A549 (cell line): Measurements from ENCODE around the gene PRRG3. TPM values are rescaled to one million over a fixed set of nuclear protein-coding genes. Genes with fewer than 3 reads are reported as not detected.

Experiments
- ATAC-seq, 2 experiments: fragments of 200-7000 bp in 1 of 2; fragments of >200 bp in 1 of 2; cut with Nextera tagmentation in 1 of 2; cut with Tn5 transposase in 1 of 2; 3 replicates each; pipeline versions ENCODE4 v1.8.0 to v1.9.1; 2018 to 2020; ENCODE audit warnings: mild to moderate bottlenecking in 1 of 2, moderate library complexity in 1 of 2
- CTCF ChIA-PET: fragments of 300-600 bp; sonication (Branson Sonifier 250); formaldehyde crosslinking; extraction: SDS; loops from one replicate; lab custom pipeline; 2021; ENCODE audit warnings: antibody characterized with exemption, inconsistent platforms; lab: Yijun Ruan, JAX
- POLR2A ChIA-PET: fragments of 350-600 bp; formaldehyde crosslinking; extraction: SDS; loops from one replicate; lab custom pipeline; 2021; ENCODE audit warnings: antibody characterized with exemption, inconsistent platforms; lab: Yijun Ruan, JAX
- DNase-seq, 2 experiments: peaks; one replicate each; pipeline versions ENCODE4 v3.0.0 to v3.0.0-alpha.2; 2011 to 2016; ENCODE audit warnings: low read depth in 1 of 2, low spot score in 1 of 2
- FAIRE-seq: peaks from 2 replicates; lab custom pipeline; 2011; peaks lifted over from hg19 to GRCh38; lab: Jason Lieb, UNC
- H3K27ac ChIP-seq, 2 experiments: fragments of >200 bp; sonication (Bioruptor Twin); formaldehyde crosslinking; 3 replicates each; pipeline ENCODE4 v1.5.1; 2016 to 2017
- H3K4me1 ChIP-seq: fragments of >200 bp; sonication (Bioruptor Twin); formaldehyde crosslinking; 3 replicates; pipeline ENCODE4 v1.6.1; 2016
- H3K4me2 ChIP-seq: fragments of >200 bp; sonication (Bioruptor Twin); formaldehyde crosslinking; 3 replicates; pipeline ENCODE4 v1.6.1; 2016
- H3K4me3 ChIP-seq: fragments of >200 bp; sonication (Bioruptor Twin); formaldehyde crosslinking; 3 replicates; pipeline ENCODE4 v1.5.1; 2016
- H3K9me3 ChIP-seq: fragments of >200 bp; sonication (Bioruptor Twin); formaldehyde crosslinking; 3 replicates; pipeline ENCODE4 v1.6.1; 2016
- BCL3 ChIP-seq: fragments of >200 bp; sonication (Bioruptor Twin); formaldehyde crosslinking; IDR thresholded peaks from 3 replicates; pipeline ENCODE4 v1.6.1; 2016
- BHLHE40 ChIP-seq: IDR thresholded peaks from 2 replicates; pipeline ENCODE4 v1.6.1; 2012; ENCODE audit warnings: low read depth, low read length, inconsistent platforms
- E2F6 ChIP-seq: IDR thresholded peaks from 2 replicates; pipeline ENCODE4 v1.6.1; 2012; ENCODE audit warnings: low read depth, borderline replicate concordance
- ELK1 ChIP-seq: fragments of 150-350 bp; IDR thresholded peaks from 2 replicates; pipeline ENCODE4 v1.6.1; 2014; ENCODE audit warnings: low read depth, mild to moderate bottlenecking, low read length
- FOSB ChIP-seq: fragments of 250-450 bp; sonication (Bioruptor Pico); IDR thresholded peaks from 2 replicates; pipeline ENCODE4 v1.5.0; 2020; ENCODE audit warnings: mild to moderate bottlenecking, moderate library complexity
- FOSL2 ChIP-seq, 2 experiments: fragments of 450-650 bp in 1 of 2; fragments of >200 bp in 1 of 2; sonication (Bioruptor Twin) in 1 of 2; formaldehyde crosslinking; IDR thresholded peaks; 2 replicates each; pipeline versions ENCODE4 v1.5.0 to v1.6.1; 2016 to 2020; ENCODE audit warnings: mild to moderate bottlenecking in 1 of 2, moderate library complexity in 1 of 2
- JUNB ChIP-seq: fragments of >200 bp; sonication (Bioruptor Twin); formaldehyde crosslinking; IDR thresholded peaks from 2 replicates; pipeline ENCODE4 v1.6.1; 2016
- NFE2L2 ChIP-seq: fragments of 150-350 bp; conservative IDR thresholded peaks from 2 replicates; pipeline ENCODE4 v1.6.1; 2014; ENCODE audit warnings: low read length
- NPAS2 ChIP-seq: fragments of 250-450 bp; sonication (Bioruptor Pico); IDR thresholded peaks from 2 replicates; pipeline ENCODE4 v1.8.0; 2022; ENCODE audit warnings: mild to moderate bottlenecking, moderate library complexity, borderline replicate concordance
- POLR2A ChIP-seq: IDR thresholded peaks from 2 replicates; pipeline ENCODE4 v1.6.1; 2012; ENCODE audit warnings: mild to moderate bottlenecking, low read length
- RAD21 ChIP-seq, 2 experiments: fragments of >200 bp in 1 of 2; sonication (Bioruptor Twin) in 1 of 2; formaldehyde crosslinking in 1 of 2; IDR thresholded peaks in 1 of 2; conservative IDR thresholded peaks in 1 of 2; 2 replicates in 1 of 2; 3 replicates in 1 of 2; pipeline ENCODE4 v1.6.1; 2012 to 2018; ENCODE audit warnings: inconsistent platforms in 1 of 2
- REST ChIP-seq: fragments of 200-600 bp; sonication (generic); IDR thresholded peaks from 2 replicates; pipeline ENCODE4 v1.6.1; 2016; ENCODE audit warnings: antibody characterized with exemption, mild to moderate bottlenecking, moderate library complexity
- SMC3 ChIP-seq: fragments of >200 bp; sonication (Bioruptor Twin); formaldehyde crosslinking; IDR thresholded peaks from 3 replicates; pipeline ENCODE4 v1.6.1; 2018; ENCODE audit warnings: inconsistent platforms
- TP53 ChIP-seq: fragments of 250-450 bp; sonication (Bioruptor Pico); IDR thresholded peaks from 2 replicates; pipeline ENCODE4 v1.5.0; 2021; ENCODE audit warnings: mild to moderate bottlenecking, moderate library complexity
- ZFP36 ChIP-seq: fragments of 450-650 bp; IDR thresholded peaks from 2 replicates; pipeline ENCODE4 v1.6.1; 2014; ENCODE audit warnings: borderline replicate concordance; ENCODE audit not compliant: partially characterized antibody
- ZNF302 ChIP-seq: fragments of 250-450 bp; sonication (Bioruptor Pico); IDR thresholded peaks from 2 replicates; pipeline ENCODE4 v1.9.0; 2021; ENCODE audit warnings: inconsistent platforms, mild to moderate bottlenecking, moderate library complexity
- WGBS: methylation state at CpG from one replicate; pipeline ENCODE4 v1.1.6; 2017; ENCODE audit errors: missing lambda C conversion rate; 5-methylcytosine and 5-hydroxymethylcytosine counted together
- polyA plus RNA-seq, 4 experiments: library from polyadenylated mRNA; depleted of rRNA in 3 of 4; stranded (reverse); fragments of >200 nt; fragmentation: RNase III in 1 of 4; extraction: RNeasy Plus Mini Kit Qiagen cat#74134 plus additional on column Dnase treatment in 1 of 4; gene quantifications; 2 replicates in 3 of 4; 3 replicates in 1 of 4; pipeline ENCODE4 v1.2.3, GENCODE V29; 2011 to 2017

The PRRG3 gene
- polyA plus RNA-seq, 2 of the 4 experiments (the other 2 are of a cell fraction), result not detected

- no peak for ATAC-seq
- WGBS, result 60% methylated on average over 5 of the region's 5 CpGs
- Histone ChIP-seq H3K4me2 (no peak overlapping the region), H3K9me3 (no peaks in the 10 kb centered on the region), H3K27ac (no peak overlapping the region), H3K4me1 (no peaks in the 10 kb centered on the region), H3K4me3 (no peak overlapping the region)
- no peak for FAIRE-seq
- ChIA-PET POLR2A (no interaction called here), CTCF (interaction anchor here (3.0 kb wide), 1 partner anchor 11 kb away, joined by 8 read pairs; no protein-coding TSS in a partner anchor)
- TF ChIP-seq NFE2L2 (no peak), BCL3 (no peak), RAD21 (conservative IDR thresholded peaks at IDR 0.05 in 1 of 2, IDR thresholded peaks at IDR 0.05 in 1 of 2) (no peak), POLR2A (no peak), ZNF302 (no peak), REST (no peak), SMC3 (no peak), ELK1 (no peak), ZFP36 (no peak), FOSB (CRISPR knock-in tag) (no peak), JUNB (no peak), NPAS2 (CRISPR knock-in tag) (no peak)
- DNase-seq, result no peak
These were observed 47.1 kb downstream of the PRRG3 start for GRCh38 chrX:151742311-151742710.

GRCh38 chrX:151743651-151744470, 48.6 kb downstream of the PRRG3 start:
- Histone ChIP-seq H3K4me3 (no peak overlapping the region), H3K27ac (no peak overlapping the region), H3K9me3 (no peaks in the 10 kb centered on the region), H3K4me1 (no peaks in the 10 kb centered on the region), H3K4me2 (no peak overlapping the region)
- ChIA-PET POLR2A (no interaction called here), CTCF (interaction anchor here (1.4 to 3.0 kb wide), 4 partner anchors 10 to 1078 kb away, joined by 4 to 8 read pairs (median 8); no protein-coding TSS in a partner anchor)
- DNase-seq, result no peak
- FAIRE-seq, result no peak
- 60% methylated on average over 19 of the region's 21 CpGs for WGBS
- TF ChIP-seq FOSL2 (IDR thresholded peaks at IDR 0.05) (no peak), FOSL2 (CRISPR knock-in tag; IDR thresholded peaks at IDR 0.05) (no peak), REST (no peak), BHLHE40 (no peak), NFE2L2 (no peak), E2F6 (no peak), POLR2A (no peak), TP53 (CRISPR knock-in tag) (no peak)
- ATAC-seq, result no peak
